NT2/D1 (cell line): Measurements from ENCODE around the gene CARHSP1.

ENCODE experiments used
- SUZ12 ChIP-seq: IDR thresholded peaks from 2 replicates; pipeline ENCODE4 v1.6.1; 2011; ENCODE audit not compliant: insufficient read length, insufficient read depth; ENCODE audit errors: extremely low read depth
- YY1 ChIP-seq: IDR thresholded peaks from 2 replicates; pipeline ENCODE4 v1.6.1; 2011; ENCODE audit not compliant: insufficient read length, insufficient read depth
- ZNF274 ChIP-seq: IDR thresholded peaks from 2 replicates; pipeline ENCODE4 v1.6.1; 2011; ENCODE audit warnings: mild to moderate bottlenecking, low read depth, low read length

GRCh38 chr16:8865145-8865882 lies 3.5 kb downstream of the CARHSP1 start:
- TF ChIP-seq ZNF274 (no peak), YY1 (no peak), SUZ12 (no peak)
